HCT116 (cell line): ENCODE measurements around the gene AP4M1. TPM values are rescaled to one million over a fixed set of nuclear protein-coding genes. Genes with fewer than 3 reads are reported as not detected.

ENCODE experiments used
- ATAC-seq: fragments of 200-7000 bp; cut with Tn5 transposase; 2 replicates; pipeline ENCODE4 v1.9.1; 2020; ENCODE audit warnings: mild to moderate bottlenecking, moderate library complexity
- BruUV-seq: library from RNA; stranded (reverse); fragments of 400-500 nt; replicated peaks from 2 replicates; lab custom pipeline; 2021; lab: Mats Ljungman, UMichigan
- CTCF ChIA-PET: fragments of 300-600 bp; sonication (Branson Sonifier 250); formaldehyde crosslinking; loops from one replicate; lab custom pipeline; 2021; ENCODE audit warnings: antibody characterized with exemption; lab: Charles Lee
- POLR2A ChIA-PET: fragments of 300-600, 350-600 bp; sonication (Branson Sonifier 250); formaldehyde crosslinking; loops from one replicate; lab custom pipeline; 2021; ENCODE audit warnings: antibody characterized with exemption; lab: Charles Lee
- RAD21 ChIA-PET, 2 experiments: fragments of 300-600 bp; sonication (Branson Sonifier 250); formaldehyde crosslinking; loops; one replicate each; lab custom pipeline; 2023; ENCODE audit warnings: low total read pairs in 2 of 2; ENCODE audit not compliant: uncharacterized antibody in 2 of 2, unreplicated experiment in 2 of 2, low non-redundant PET in 1 of 2; lab: Charles Lee
- DNase-seq: peaks from one replicate; pipeline ENCODE4 v3.0.0-alpha.2; 2010; ENCODE audit warnings: low read depth, low spot score
- H2AFZ ChIP-seq: fragments of 200-600 bp; shearing (Covaris generic), sonication (generic); 2 replicates; pipeline ENCODE4 v1.6.1; 2017; ENCODE audit warnings: low read depth, mixed run types, mixed read lengths, antibody characterized with exemption, low read length; ENCODE audit not compliant: poor library complexity, severe bottlenecking
- H3K27ac ChIP-seq: 2 replicates; pipeline ENCODE4 v1.5.1; 2012; ENCODE audit warnings: low read depth, low read length
- H3K27me3 ChIP-seq: fragments of 200-600 bp; sonication (generic); 2 replicates; pipeline ENCODE4 v1.6.1; 2016; ENCODE audit warnings: mixed run types, low read length, mixed read lengths; ENCODE audit not compliant: insufficient read depth
- H3K36me3 ChIP-seq, 2 experiments: fragments of 200-500 bp in 1 of 2; fragments of 200-600 bp in 1 of 2; sonication (Bioruptor generic) in 1 of 2; sonication (generic) in 1 of 2; 2 replicates each; pipeline versions ENCODE4 v1.5.1 to v1.6.1; 2014 to 2016; ENCODE audit warnings: low read length in 2 of 2, inconsistent platforms in 1 of 2, mixed read lengths in 1 of 2, mixed run types in 1 of 2; ENCODE audit not compliant: insufficient read depth in 2 of 2, control insufficient read depth in 1 of 2
- H3K4me1 ChIP-seq, 2 experiments: fragments of 200-600 bp in 1 of 2; sonication (generic) in 1 of 2; 2 replicates each; pipeline versions ENCODE4 v1.5.1 to v1.6.1; 2012 to 2017; ENCODE audit warnings: low read length in 2 of 2, inconsistent platforms in 1 of 2, mild to moderate bottlenecking in 1 of 2, mixed read lengths in 1 of 2, mixed run types in 1 of 2, moderate library complexity in 1 of 2; ENCODE audit not compliant: insufficient read depth in 2 of 2, control insufficient read depth in 1 of 2
- H3K4me2 ChIP-seq: fragments of 200-600 bp; sonication (generic); 2 replicates; pipeline ENCODE4 v1.6.1; 2017; ENCODE audit warnings: mixed run types, low read length, mixed read lengths
- H3K4me3 ChIP-seq, 2 experiments: fragments of 200-600 bp in 1 of 2; sonication (generic) in 1 of 2; replicated peaks in 1 of 2; 2 replicates each; pipeline ENCODE4 v1.5.1; 2011 to 2016; ENCODE audit warnings: low read length in 2 of 2, control low read depth in 1 of 2, low read depth in 1 of 2, mild to moderate bottlenecking in 1 of 2, mixed read lengths in 1 of 2, mixed run types in 1 of 2
- H3K79me2 ChIP-seq: fragments of 200-600 bp; sonication (generic); 2 replicates; pipeline ENCODE4 v1.6.1; 2017; ENCODE audit warnings: mild to moderate bottlenecking, mixed run types, low read length, moderate library complexity, mixed read lengths; ENCODE audit not compliant: insufficient read depth
- H3K9ac ChIP-seq: fragments of 200-600 bp; sonication (generic); 2 replicates; pipeline ENCODE4 v1.6.1; 2016; ENCODE audit warnings: low read length, mixed read lengths
- H3K9me2 ChIP-seq: fragments of 200-600 bp; sonication (generic), shearing (Covaris generic); 2 replicates; pipeline ENCODE4 v1.6.1; 2017; ENCODE audit warnings: mixed run types, mild to moderate bottlenecking, moderate library complexity; ENCODE audit not compliant: insufficient read depth
- H3K9me3 ChIP-seq, 2 experiments: fragments of 200-500 bp in 1 of 2; fragments of 200-600 bp in 1 of 2; sonication (Bioruptor generic) in 1 of 2; sonication (generic) in 1 of 2; 2 replicates each; pipeline ENCODE4 v1.6.1; 2014 to 2017; ENCODE audit warnings: low read length in 2 of 2, mixed read lengths in 2 of 2, inconsistent platforms in 1 of 2, low read depth in 1 of 2, mild to moderate bottlenecking in 1 of 2, mixed run types in 1 of 2, moderate library complexity in 1 of 2; ENCODE audit not compliant: control insufficient read depth in 1 of 2, insufficient read depth in 1 of 2
- H4K20me1 ChIP-seq: fragments of 200-600 bp; sonication (generic), shearing (Covaris generic); 2 replicates; pipeline ENCODE4 v1.6.1; 2017; ENCODE audit warnings: mixed run types, mild to moderate bottlenecking, moderate library complexity; ENCODE audit not compliant: insufficient read depth
- CEBPB ChIP-seq: IDR thresholded peaks from 2 replicates; pipeline ENCODE4 v1.6.1; 2012; ENCODE audit warnings: low read depth
- EZH2 ChIP-seq: fragments of 200-600 bp; sonication (generic); IDR thresholded peaks from 2 replicates; pipeline ENCODE4 v1.6.1; 2017; ENCODE audit warnings: antibody characterized with exemption, mixed run types
- FOSL1 ChIP-seq: IDR thresholded peaks from 2 replicates; pipeline ENCODE4 v1.6.1; 2012; ENCODE audit warnings: low read depth
- POLR2AphosphoS5 ChIP-seq: IDR thresholded peaks from 2 replicates; pipeline ENCODE4 v1.6.1; 2011; ENCODE audit warnings: mild to moderate bottlenecking, low read depth, low read length, moderate library complexity
- REST ChIP-seq: IDR thresholded peaks from 2 replicates; pipeline ENCODE4 v1.6.1; 2012; ENCODE audit warnings: low read depth
- ZFX ChIP-seq: fragments of 450-650 bp; IDR thresholded peaks from 2 replicates; pipeline ENCODE4 v1.6.1; 2017
- ZNF274 ChIP-seq: fragments of 200-500 bp; sonication (Bioruptor generic); IDR thresholded peaks from 2 replicates; pipeline ENCODE4 v1.6.1; 2014; ENCODE audit warnings: mild to moderate bottlenecking, low read depth, low read length, inconsistent platforms
- intact Hi-C: fragments of 100-400 bp; cut with micrococcal nuclease; formaldehyde crosslinking; loops from 2 replicates; pipeline ENCODE4 v1.10.0; 2022
- total RNA-seq: library from RNA; stranded (reverse); gene quantifications from one replicate; pipeline ENCODE4 v1.2.1, GENCODE V29; 2021; ENCODE audit not compliant: unreplicated experiment

Gene AP4M1
- total RNA-seq, 1 experiment from 2014 or later = 20.0 TPM

DNA sequence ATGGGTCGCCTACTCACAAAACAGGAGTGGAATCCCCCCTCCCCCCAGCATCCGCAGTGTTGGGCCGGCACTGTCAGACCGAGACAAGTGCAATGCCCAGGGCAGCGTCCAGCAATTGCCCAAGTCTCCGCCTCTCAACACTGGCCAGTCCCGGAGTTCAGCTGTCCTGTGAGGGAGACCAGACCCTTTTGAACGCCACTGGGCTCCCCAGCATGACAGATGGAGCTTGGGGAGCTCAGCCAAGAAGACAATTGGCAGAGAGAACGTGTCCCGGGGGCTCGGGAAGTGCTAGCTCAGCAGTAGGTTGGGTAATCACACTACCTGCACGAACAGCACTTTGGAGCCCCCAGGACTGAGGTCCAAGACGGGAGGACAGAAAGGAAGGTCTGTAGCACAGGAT, 7.9 kb upstream of the AP4M1 start:
- Histone ChIP-seq H3K4me3 (no peak overlapping the region), H4K20me1 (peaks cover 15% of the 10 kb centered on the region), H3K4me2 (no peak overlapping the region), H2AFZ (no peak overlapping the region)
- POLR2A ChIA-PET = no interaction called here
- TF ChIP-seq CEBPB (no peak), ZFX (no peak), REST (no peak), FOSL1 (no peak), POLR2AphosphoS5 (no peak), EZH2 (no peak)
- TF ChIP-seq, all 23 proteins: peak for 0
- H3K36me3 ChIP-seq = peaks cover 55 to 76% of the 10 kb centered on the region in 2 experiments
- H3K9me3 ChIP-seq = no peaks in the 10 kb centered on the region
- no peak overlapping the region for H3K9ac ChIP-seq
- intact Hi-C loops = no loop called here
- RAD21 ChIA-PET = no interaction called here
- H3K4me1 ChIP-seq = peaks cover 0 to 19% of the 10 kb centered on the region in 2 experiments; a peak in 3 of 4 replicates
- no peak overlapping the region for H3K27ac ChIP-seq
- no peaks in the 10 kb centered on the region for H3K27me3 ChIP-seq
- no peaks in the 10 kb centered on the region for H3K9me2 ChIP-seq
- ATAC-seq (no peak), DNase-seq (no peak)
- CTCF ChIA-PET = no interaction called here
- peaks cover 67% of the 10 kb centered on the region for H3K79me2 ChIP-seq
- no TSS peak for BruUV-seq

- H3K9me3 ChIP-seq = no peaks in the 10 kb centered on the region
- no peak for TF ChIP-seq ZNF274
- peak; percentile 12; the same call in 1 of the 2 replicates for TF ChIP-seq POLR2AphosphoS5
- peaks cover 70% of the 10 kb centered on the region for H3K79me2 ChIP-seq
- CTCF ChIA-PET = no interaction called here
- peaks cover 60 to 81% of the 10 kb centered on the region in 2 experiments for H3K36me3 ChIP-seq
- intact Hi-C loops = no loop called here
- RAD21 ChIA-PET = no interaction called here
- no peak overlapping the region for H3K27ac ChIP-seq
- POLR2A ChIA-PET = no interaction called here
- no peaks in the 10 kb centered on the region for H3K27me3 ChIP-seq
- H4K20me1 ChIP-seq = peaks cover 15% of the 10 kb centered on the region
- ATAC-seq (no peak), DNase-seq (no peak)
- H2AFZ ChIP-seq = no peak overlapping the region
- BruUV-seq = no TSS peak
- H3K4me3 ChIP-seq = no peak overlapping the region
- no peak overlapping the region for H3K9ac ChIP-seq
- peaks cover 0 to 16% of the 10 kb centered on the region in 2 experiments; a peak in 2 of 4 replicates for H3K4me1 ChIP-seq
- no peaks in the 10 kb centered on the region for H3K9me2 ChIP-seq
- no peak overlapping the region for H3K4me2 ChIP-seq
Measured at GRCh38 chr7:100093925-100094486, 7.4 kb upstream of the AP4M1 start.
